IPS DF 6.9 (cell line): ENCODE measurements around the gene SRGN.
A peak's percentile ranks its signal among the peaks of the same experiment; 100 is the strongest.

Experiments
- DNase-seq: peaks from one replicate; pipeline ENCODE4 v3.0.0-alpha.2; 2013; ENCODE audit warnings: low read depth, low spot score
- H3K27ac ChIP-seq: one replicate; pipeline ENCODE4 v1.5.1; 2013; ENCODE audit warnings: low read length, control low read depth
- H3K27me3 ChIP-seq: 2 replicates; pipeline ENCODE4 v1.6.1; 2013; ENCODE audit warnings: mild to moderate bottlenecking, low read length; ENCODE audit not compliant: control insufficient read depth, insufficient read depth
- H3K36me3 ChIP-seq: 2 replicates; pipeline ENCODE4 v1.6.1; 2013; ENCODE audit warnings: low read length; ENCODE audit not compliant: control insufficient read depth, insufficient read depth
- H3K4me1 ChIP-seq: 2 replicates; pipeline ENCODE4 v1.6.1; 2013; ENCODE audit warnings: low read length; ENCODE audit not compliant: control insufficient read depth, insufficient read depth
- H3K4me3 ChIP-seq: 2 replicates; pipeline ENCODE4 v1.5.1; 2013; ENCODE audit warnings: mild to moderate bottlenecking, low read length
- H3K9me3 ChIP-seq: 2 replicates; pipeline ENCODE4 v1.6.1; 2013; ENCODE audit warnings: low read length, inconsistent platforms; ENCODE audit not compliant: control insufficient read depth, insufficient read depth
- WGBS: extraction: QIAGEN DNeasy Blood & Tissue Kit; methylation state at CpG from one replicate; pipeline ENCODE4 v1.1.7; 2013; ENCODE audit warnings: mixed read lengths, missing lambda C conversion rate; ENCODE audit not compliant: insufficient read length, insufficient coverage; 5-methylcytosine and 5-hydroxymethylcytosine counted together

SRGN gene

GRCh38 chr10:69104994-69105790, 17.3 kb downstream of the SRGN start:
- Histone ChIP-seq H3K4me3 (no peak overlapping the region), H3K9me3 (no peaks in the 10 kb centered on the region), H3K4me1 (peaks cover 4% of the 10 kb centered on the region; the same call in 1 of the 2 replicates), H3K27me3 (no peaks in the 10 kb centered on the region; the same call in 1 of the 2 replicates), H3K27ac (no peak overlapping the region), H3K36me3 (no peaks in the 10 kb centered on the region)
- no peak for DNase-seq
- WGBS: no CpG with 5 or more reads among the region's 1 CpG

- DNase-seq: no peak
- H3K36me3 ChIP-seq: no peaks in the 10 kb centered on the region
- no peak overlapping the region for H3K4me3 ChIP-seq
- H3K4me1 ChIP-seq: no peaks in the 10 kb centered on the region
- H3K27me3 ChIP-seq: no peaks in the 10 kb centered on the region; the same call in 1 of the 2 replicates
- no peak overlapping the region for H3K27ac ChIP-seq
- no peaks in the 10 kb centered on the region for H3K9me3 ChIP-seq
These were observed 19.2 kb downstream of the SRGN start for GRCh38 chr10:69107176-69107490.

- Histone ChIP-seq H3K36me3 (no peaks in the 10 kb centered on the region), H3K9me3 (no peaks in the 10 kb centered on the region), H3K4me3 (no peak overlapping the region), H3K27me3 (no peaks in the 10 kb centered on the region; the same call in 1 of the 2 replicates), H3K27ac (no peak overlapping the region), H3K4me1 (no peaks in the 10 kb centered on the region)
- DNase-seq: no peak
- no CpG with 5 or more reads among the region's 2 CpGs for WGBS
These were observed 19.8 kb downstream of the SRGN start for GRCh38 chr10:69107699-69108098.

GRCh38 chr10:69119896-69120295, 32.0 kb downstream of the SRGN start:
- Histone ChIP-seq H3K9me3 (no peaks in the 10 kb centered on the region), H3K36me3 (no peaks in the 10 kb centered on the region), H3K4me1 (no peaks in the 10 kb centered on the region; the same call in 1 of the 2 replicates), H3K27me3 (no peaks in the 10 kb centered on the region), H3K4me3 (no peak overlapping the region), H3K27ac (no peak overlapping the region)
- DNase-seq: no peak
- WGBS: no CpG with 5 or more reads among the region's 1 CpG

GRCh38 chr10:69123306-69123746, 35.4 kb downstream of the SRGN start:
- H3K4me3 ChIP-seq: peak overlapping the region; percentile 41; the same call in 1 of the 2 replicates
- no peak overlapping the region for H3K27ac ChIP-seq
- WGBS: no CpG with 5 or more reads among the region's 16 CpGs
- H3K36me3 ChIP-seq: no peaks in the 10 kb centered on the region
- H3K4me1 ChIP-seq: no peaks in the 10 kb centered on the region
- no peaks in the 10 kb centered on the region for H3K27me3 ChIP-seq
- no peaks in the 10 kb centered on the region for H3K9me3 ChIP-seq
- no peak for DNase-seq

- peak within 1 kb of the TSS; percentile 90 for H3K4me3 ChIP-seq
- no peaks in the 10 kb centered on the region for H3K9me3 ChIP-seq
- H3K4me1 ChIP-seq: no peaks in the 10 kb centered on the region
- peak; percentile 93 for DNase-seq
- H3K27me3 ChIP-seq: no peaks in the 10 kb centered on the region
- no peak within 1 kb of the TSS for H3K27ac ChIP-seq
- no peaks in the 10 kb centered on the region for H3K36me3 ChIP-seq
- no CpG with 5 or more reads among the region's 82 CpGs for WGBS
These were observed 36.1 kb downstream of the SRGN start, which contains the start of gene VPS26A for GRCh38 chr10:69123747-69124562. VPS26A (plus strand) TSS chr10:69124178; CDS start chr10:69124278, 100 bp downstream.

- Histone ChIP-seq H3K27ac (no peak overlapping the region), H3K36me3 (no peaks in the 10 kb centered on the region), H3K9me3 (no peaks in the 10 kb centered on the region), H3K4me3 (peak overlapping the region; percentile 90), H3K27me3 (no peaks in the 10 kb centered on the region), H3K4me1 (no peaks in the 10 kb centered on the region)
- DNase-seq: no peak
- WGBS: no CpG with 5 or more reads among the region's 26 CpGs
These were observed 36.8 kb downstream of the SRGN start for GRCh38 chr10:69124563-69125268.

GRCh38 chr10:69125554-69125953, 37.7 kb downstream of the SRGN start:
- no peaks in the 10 kb centered on the region for H3K36me3 ChIP-seq
- no CpG with 5 or more reads among the region's 1 CpG for WGBS
- no peak for DNase-seq
- H3K4me3 ChIP-seq: no peak overlapping the region
- no peaks in the 10 kb centered on the region for H3K4me1 ChIP-seq
- no peaks in the 10 kb centered on the region for H3K27me3 ChIP-seq
- no peak overlapping the region for H3K27ac ChIP-seq
- no peaks in the 10 kb centered on the region for H3K9me3 ChIP-seq

- DNase-seq: no peak
- no CpG with 5 or more reads among the region's 2 CpGs for WGBS
These were observed 42.3 kb downstream of the SRGN start for GRCh38 chr10:69130251-69130650.

GRCh38 chr10:69139961-69140360, 52.1 kb downstream of the SRGN start:
- Histone ChIP-seq H3K9me3 (no peaks in the 10 kb centered on the region), H3K27me3 (no peaks in the 10 kb centered on the region), H3K4me3 (no peak overlapping the region), H3K27ac (no peak overlapping the region), H3K36me3 (no peaks in the 10 kb centered on the region; the same call in 1 of the 2 replicates), H3K4me1 (no peaks in the 10 kb centered on the region)
- DNase-seq: no peak
- no CpG with 5 or more reads among the region's 2 CpGs for WGBS

More at GRCh38 chr10:69130251-69130650, 42.3 kb downstream of the SRGN start:
- Histone ChIP-seq H3K4me1 (no peaks in the 10 kb centered on the region), H3K27me3 (no peaks in the 10 kb centered on the region), H3K36me3 (no peaks in the 10 kb centered on the region), H3K4me3 (no peak overlapping the region), H3K9me3 (no peaks in the 10 kb centered on the region), H3K27ac (no peak overlapping the region)
